ENCODE data around the gene RFX6. TPM values are rescaled to one million over a fixed set of nuclear protein-coding genes. Genes with fewer than 3 reads are reported as not detected.

Gene RFX6
- total RNA-seq, 1 donor from 2014 or later: not detected

DNA sequence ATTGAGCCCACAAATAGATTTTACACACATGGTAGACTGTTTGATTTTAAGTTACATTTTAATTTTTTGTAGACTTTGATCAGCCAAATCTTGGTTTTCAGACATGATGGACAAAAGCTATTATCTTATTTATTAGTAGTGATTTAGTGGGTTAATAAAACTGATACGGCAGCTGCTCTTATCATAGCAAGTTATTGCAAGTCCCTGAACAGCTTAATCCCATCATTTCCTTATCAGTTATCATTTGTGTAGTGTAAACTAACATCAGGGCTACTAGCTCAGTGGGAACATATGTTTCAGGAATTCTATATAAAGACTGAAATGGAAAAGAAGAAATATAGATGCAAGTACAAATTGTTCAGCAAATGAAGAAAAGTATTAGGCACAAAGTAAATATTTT, 10.9 kb downstream of the RFX6 start:
- Histone ChIP-seq H3K9ac (ENCODE audit: low read depth in 1 of 3, low read length in 3 of 3) (no peak overlapping the region), H3K27me3 (ENCODE audit: control insufficient read depth in 3 of 3, insufficient read depth in 3 of 3, low read length in 3 of 3) (no peaks in the 10 kb centered on the region), H3K4me3 (ENCODE audit: low read length in 3 of 3) (no peak overlapping the region), H3K9me3 (ENCODE audit: control insufficient read depth in 3 of 3, low read length in 3 of 3) (no peaks in the 10 kb centered on the region), H3K27ac (ENCODE audit: low read depth, low read length) (no peak overlapping the region), H3K36me3 (ENCODE audit: control insufficient read depth in 3 of 3, insufficient read depth in 3 of 3, low read length in 3 of 3) (no peaks in the 10 kb centered on the region), H3K4me1 (ENCODE audit: control insufficient read depth in 3 of 3, insufficient read depth in 3 of 3, low read length in 3 of 3) (no peaks in the 10 kb centered on the region)

DNA sequence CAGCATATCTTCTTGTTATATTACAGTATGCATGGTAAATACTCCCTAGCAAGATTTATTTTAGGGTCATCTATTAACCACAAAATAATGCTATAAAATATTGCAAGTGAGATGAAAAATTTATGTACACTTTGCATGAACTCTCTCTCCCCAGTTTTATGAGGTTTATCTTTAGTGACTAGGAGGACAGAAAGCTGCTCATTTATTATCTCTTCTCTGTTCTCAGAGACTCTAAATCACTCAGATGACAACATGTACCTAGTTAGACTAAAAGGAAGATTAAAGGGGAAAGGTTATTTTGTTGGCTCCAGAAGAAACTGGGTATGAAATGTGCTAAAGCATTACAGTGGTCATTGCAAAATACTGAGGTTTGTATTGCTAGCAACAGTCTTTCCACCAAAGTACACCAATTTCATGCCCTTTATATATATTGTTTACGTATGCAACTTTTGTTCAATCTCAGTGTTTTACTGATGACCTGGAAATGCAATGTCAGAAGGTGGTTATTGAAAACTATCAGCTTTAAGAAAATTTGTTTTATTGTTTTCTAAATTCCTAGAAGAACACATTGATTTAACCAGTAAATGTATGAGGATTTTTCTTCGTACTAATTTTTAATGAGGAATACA, 11.8 kb downstream of the RFX6 start:
- Histone ChIP-seq H3K4me1 (ENCODE audit: control insufficient read depth in 3 of 3, insufficient read depth in 3 of 3, low read length in 3 of 3) (no peaks in the 10 kb centered on the region), H3K27me3 (ENCODE audit: control insufficient read depth in 3 of 3, insufficient read depth in 3 of 3, low read length in 3 of 3) (no peaks in the 10 kb centered on the region), H3K9ac (ENCODE audit: low read depth in 1 of 3, low read length in 3 of 3) (no peak overlapping the region), H3K36me3 (ENCODE audit: control insufficient read depth in 3 of 3, insufficient read depth in 3 of 3, low read length in 3 of 3) (no peaks in the 10 kb centered on the region), H3K9me3 (ENCODE audit: control insufficient read depth in 3 of 3, low read length in 3 of 3) (no peaks in the 10 kb centered on the region), H3K4me3 (ENCODE audit: low read length in 3 of 3) (no peak overlapping the region), H3K27ac (ENCODE audit: low read depth, low read length) (no peak overlapping the region)

DNA sequence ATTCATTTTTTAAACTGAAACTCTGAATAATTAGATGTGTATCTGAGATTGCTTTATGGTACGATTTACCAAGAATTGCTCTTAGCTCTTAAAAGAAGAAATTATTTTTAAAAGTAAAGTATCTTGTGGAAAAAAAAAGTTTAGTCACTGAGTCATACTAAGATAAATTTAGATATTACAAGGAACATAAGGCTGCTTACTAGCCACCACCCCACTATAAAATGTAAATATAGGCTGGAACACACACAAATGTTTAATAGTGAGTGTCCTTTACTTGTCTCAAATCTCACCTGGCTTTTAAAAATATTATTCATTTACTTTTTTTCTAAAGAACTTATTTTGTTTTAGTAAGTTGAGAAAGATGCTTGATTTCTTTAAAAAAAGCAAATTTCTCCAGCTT, 17.6 kb downstream of the RFX6 start:
- no peak overlapping the region for H3K9ac ChIP-seq (ENCODE audit: low read depth in 1 of 3, low read length in 3 of 3)

DNA sequence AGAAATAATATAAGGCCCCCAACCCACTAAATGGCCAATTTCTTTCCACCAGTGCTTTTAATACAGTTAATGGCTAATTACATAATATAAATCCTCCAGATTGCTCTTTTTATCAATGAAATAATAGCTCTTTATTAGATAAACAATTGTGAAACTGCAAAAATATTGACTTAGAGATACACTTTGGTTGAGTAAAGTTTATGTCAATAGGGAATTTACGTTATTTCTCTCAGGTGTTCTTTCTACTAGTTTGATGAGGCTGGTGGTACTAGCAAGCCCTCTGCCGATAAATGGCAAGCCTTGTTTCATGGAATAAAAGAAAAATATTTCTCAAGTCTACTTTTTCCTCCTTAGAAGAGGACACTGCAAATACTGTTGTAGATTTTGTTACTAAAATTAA, 18.9 kb downstream of the RFX6 start:
- no peak overlapping the region for H3K9ac ChIP-seq (ENCODE audit: low read depth in 1 of 3, low read length in 3 of 3)

More for the DNA sequence above, 17.6 kb downstream of the RFX6 start:
- Histone ChIP-seq H3K4me3 (ENCODE audit: low read length in 3 of 3) (no peak overlapping the region), H3K27ac (ENCODE audit: low read depth, low read length) (no peak overlapping the region), H3K4me1 (ENCODE audit: control insufficient read depth in 3 of 3, insufficient read depth in 3 of 3, low read length in 3 of 3) (no peaks in the 10 kb centered on the region), H3K36me3 (ENCODE audit: control insufficient read depth in 3 of 3, insufficient read depth in 3 of 3, low read length in 3 of 3) (no peaks in the 10 kb centered on the region), H3K9me3 (ENCODE audit: control insufficient read depth in 3 of 3, low read length in 3 of 3) (no peaks in the 10 kb centered on the region), H3K27me3 (ENCODE audit: control insufficient read depth in 3 of 3, insufficient read depth in 3 of 3, low read length in 3 of 3) (no peaks in the 10 kb centered on the region)

DNA sequence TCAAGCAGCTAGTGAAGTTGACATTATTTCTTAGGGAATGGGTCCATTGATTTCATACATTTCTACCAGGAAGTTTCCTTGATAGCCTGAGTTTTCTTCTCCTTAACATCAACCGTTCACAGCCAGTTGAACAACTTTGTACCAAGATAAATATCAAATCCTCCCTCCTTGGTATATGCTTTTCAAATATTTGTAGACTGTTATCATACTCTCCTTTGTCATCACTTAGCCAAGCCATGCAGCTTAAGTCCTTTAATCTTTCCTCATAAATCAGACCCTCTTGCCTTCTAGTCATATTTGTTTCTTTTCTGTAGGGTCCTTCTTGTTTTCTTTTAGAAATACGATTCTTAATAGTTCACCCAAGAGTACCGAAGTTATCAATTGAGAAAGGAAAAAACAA, 25.6 kb downstream of the RFX6 start:
- Histone ChIP-seq H3K27me3 (ENCODE audit: control insufficient read depth in 3 of 3, insufficient read depth in 3 of 3, low read length in 3 of 3) (no peaks in the 10 kb centered on the region), H3K9ac (ENCODE audit: low read depth in 1 of 3, low read length in 3 of 3) (no peak overlapping the region)

More for the DNA sequence above, 18.9 kb downstream of the RFX6 start:
- Histone ChIP-seq H3K27me3 (ENCODE audit: control insufficient read depth in 3 of 3, insufficient read depth in 3 of 3, low read length in 3 of 3) (no peaks in the 10 kb centered on the region), H3K4me3 (ENCODE audit: low read length in 3 of 3) (no peak overlapping the region), H3K27ac (ENCODE audit: low read depth, low read length) (no peak overlapping the region), H3K9me3 (ENCODE audit: control insufficient read depth in 3 of 3, low read length in 3 of 3) (no peaks in the 10 kb centered on the region), H3K36me3 (ENCODE audit: control insufficient read depth in 3 of 3, insufficient read depth in 3 of 3, low read length in 3 of 3) (no peaks in the 10 kb centered on the region), H3K4me1 (ENCODE audit: control insufficient read depth in 3 of 3, insufficient read depth in 3 of 3, low read length in 3 of 3) (no peaks in the 10 kb centered on the region)

DNA sequence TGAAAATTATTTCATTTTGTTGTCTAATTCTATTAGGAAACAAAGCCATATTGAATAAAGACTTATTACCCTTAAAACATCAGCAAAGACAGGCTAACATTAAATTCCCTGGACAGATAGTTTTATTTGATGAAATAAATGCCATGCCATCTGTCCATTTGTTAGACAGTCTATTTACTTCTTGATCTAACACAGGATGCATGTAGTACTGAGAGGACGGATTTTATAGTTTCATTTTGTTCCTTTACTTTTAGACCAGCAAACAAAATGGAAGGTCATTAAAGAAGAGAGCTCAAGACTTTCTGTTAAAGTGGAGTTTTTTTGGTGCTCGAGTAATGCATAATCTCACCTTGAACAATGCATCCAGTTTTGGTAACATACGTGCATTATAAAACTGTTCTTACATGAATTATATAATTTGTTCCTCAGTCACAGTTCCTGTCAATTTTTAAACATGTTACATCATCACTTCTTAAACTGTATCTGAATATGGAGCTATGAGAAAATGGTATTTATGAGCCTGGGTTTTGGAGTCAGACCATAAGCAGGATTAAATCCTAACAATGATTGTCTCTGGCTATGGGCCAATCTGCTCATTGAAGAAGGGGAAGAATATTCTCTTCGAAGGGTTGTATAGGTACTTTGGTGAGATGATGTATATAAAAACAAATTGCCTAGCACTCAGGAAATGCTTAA, 46.0 kb downstream of the RFX6 start:
- no peaks in the 10 kb centered on the region for H3K4me1 ChIP-seq (ENCODE audit: control insufficient read depth in 3 of 3, insufficient read depth in 3 of 3, low read length in 3 of 3)
- no peaks in the 10 kb centered on the region for H3K36me3 ChIP-seq (ENCODE audit: control insufficient read depth in 3 of 3, insufficient read depth in 3 of 3, low read length in 3 of 3)
- H3K27ac ChIP-seq (ENCODE audit: low read depth, low read length): no peak overlapping the region
- no peaks in the 10 kb centered on the region for H3K9me3 ChIP-seq (ENCODE audit: control insufficient read depth in 3 of 3, low read length in 3 of 3)
- H3K9ac ChIP-seq (ENCODE audit: low read depth in 1 of 3, low read length in 3 of 3): no peak overlapping the region
- H3K27me3 ChIP-seq (ENCODE audit: control insufficient read depth in 3 of 3, insufficient read depth in 3 of 3, low read length in 3 of 3): no peaks in the 10 kb centered on the region
- no peak overlapping the region for H3K4me3 ChIP-seq (ENCODE audit: low read length in 3 of 3)

More for the DNA sequence above, 25.6 kb downstream of the RFX6 start:
- Histone ChIP-seq H3K27ac (ENCODE audit: low read depth, low read length) (no peak overlapping the region), H3K4me1 (ENCODE audit: control insufficient read depth in 3 of 3, insufficient read depth in 3 of 3, low read length in 3 of 3) (no peaks in the 10 kb centered on the region), H3K9me3 (ENCODE audit: control insufficient read depth in 3 of 3, low read length in 3 of 3) (peaks cover 0 to 7% (median 2%) of the 10 kb centered on the region in 3 donors), H3K4me3 (ENCODE audit: low read length in 3 of 3) (no peak overlapping the region), H3K36me3 (ENCODE audit: control insufficient read depth in 3 of 3, insufficient read depth in 3 of 3, low read length in 3 of 3) (no peaks in the 10 kb centered on the region)

DNA sequence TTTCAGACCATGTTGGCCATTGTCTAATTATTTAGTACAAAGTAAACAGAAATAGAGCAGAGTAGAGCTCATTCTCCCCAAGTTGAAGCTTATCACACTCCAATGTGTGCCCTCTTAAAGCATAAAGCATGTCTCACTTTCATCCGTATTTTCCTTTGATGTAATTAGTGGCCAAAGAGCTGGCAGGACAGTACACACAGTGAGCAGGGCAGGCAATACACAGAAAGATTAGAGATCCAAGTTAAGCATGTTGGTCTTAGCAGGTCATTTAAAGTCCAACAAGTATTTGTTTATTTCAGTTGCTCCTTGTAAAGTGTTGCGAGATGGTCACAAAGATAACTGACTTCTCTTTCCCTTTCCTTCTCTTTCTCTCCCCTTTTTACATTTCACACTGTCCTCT, 47.2 kb downstream of the RFX6 start:
- Histone ChIP-seq H3K27ac (ENCODE audit: low read depth, low read length) (no peak overlapping the region), H3K36me3 (ENCODE audit: control insufficient read depth in 3 of 3, insufficient read depth in 3 of 3, low read length in 3 of 3) (no peaks in the 10 kb centered on the region), H3K9me3 (ENCODE audit: control insufficient read depth in 3 of 3, low read length in 3 of 3) (no peaks in the 10 kb centered on the region), H3K27me3 (ENCODE audit: control insufficient read depth in 3 of 3, insufficient read depth in 3 of 3, low read length in 3 of 3) (no peaks in the 10 kb centered on the region), H3K9ac (ENCODE audit: low read depth in 1 of 3, low read length in 3 of 3) (no peak overlapping the region), H3K4me3 (ENCODE audit: low read length in 3 of 3) (no peak overlapping the region), H3K4me1 (ENCODE audit: control insufficient read depth in 3 of 3, insufficient read depth in 3 of 3, low read length in 3 of 3) (no peaks in the 10 kb centered on the region)

DNA sequence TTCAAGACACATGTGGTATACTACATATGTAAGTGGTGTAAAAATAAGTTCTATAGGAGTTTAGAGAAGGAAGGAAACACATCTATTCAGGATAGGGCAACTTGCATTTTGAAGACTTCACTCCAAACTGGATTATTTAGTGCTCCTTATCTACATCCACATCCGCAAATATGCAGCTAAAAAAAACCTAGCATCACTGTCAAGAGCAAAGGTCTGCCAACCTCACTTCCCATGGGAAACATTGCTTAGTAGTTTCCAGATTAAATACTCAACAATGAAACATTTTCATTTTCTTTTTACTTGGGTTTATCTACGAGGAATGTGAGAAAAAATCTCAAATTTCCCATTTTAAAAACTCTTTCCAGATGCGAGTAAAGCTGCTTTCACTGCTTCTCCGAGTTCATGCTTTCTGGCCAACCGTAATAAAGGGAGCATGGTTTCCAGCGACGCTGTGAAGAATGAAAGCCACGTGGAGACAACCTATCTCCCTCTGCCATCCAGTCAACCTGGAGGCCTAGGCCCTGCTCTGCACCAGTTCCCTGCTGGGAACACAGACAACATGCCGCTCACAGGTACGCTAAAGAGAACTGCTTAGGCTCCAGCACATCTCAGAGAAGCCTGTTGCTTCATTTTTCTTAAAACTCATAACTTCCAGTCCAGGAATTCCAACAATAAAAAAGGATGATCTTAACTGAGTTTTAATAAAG, 48.2 kb downstream of the RFX6 start:
- Histone ChIP-seq H3K9ac (ENCODE audit: low read depth in 1 of 3, low read length in 3 of 3) (no peak overlapping the region), H3K4me1 (ENCODE audit: control insufficient read depth in 3 of 3, insufficient read depth in 3 of 3, low read length in 3 of 3) (no peaks in the 10 kb centered on the region), H3K36me3 (ENCODE audit: control insufficient read depth in 3 of 3, insufficient read depth in 3 of 3, low read length in 3 of 3) (no peaks in the 10 kb centered on the region), H3K9me3 (ENCODE audit: control insufficient read depth in 3 of 3, low read length in 3 of 3) (no peaks in the 10 kb centered on the region), H3K27ac (ENCODE audit: low read depth, low read length) (no peak overlapping the region), H3K4me3 (ENCODE audit: low read length in 3 of 3) (no peak overlapping the region), H3K27me3 (ENCODE audit: control insufficient read depth in 3 of 3, insufficient read depth in 3 of 3, low read length in 3 of 3) (no peaks in the 10 kb centered on the region)

DNA sequence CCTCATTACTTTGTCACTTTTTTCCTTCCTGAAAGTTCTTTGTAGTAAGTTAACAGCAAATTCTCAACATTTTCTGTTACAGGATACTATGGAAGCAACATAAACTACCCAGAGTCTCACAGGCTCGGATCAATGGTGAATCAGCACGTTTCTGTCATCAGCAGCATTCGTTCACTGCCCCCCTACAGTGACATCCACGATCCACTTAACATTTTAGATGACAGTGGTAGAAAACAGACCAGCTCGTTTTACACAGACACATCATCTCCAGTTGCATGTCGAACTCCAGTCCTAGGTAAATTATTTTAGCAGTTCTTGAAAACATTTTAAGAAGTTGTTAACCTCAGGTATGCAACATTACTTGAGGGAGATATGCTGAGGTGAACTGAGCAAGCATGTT, 51.6 kb downstream of the RFX6 start:
- Histone ChIP-seq H3K4me1 (ENCODE audit: control insufficient read depth in 3 of 3, insufficient read depth in 3 of 3, low read length in 3 of 3) (no peaks in the 10 kb centered on the region), H3K27me3 (ENCODE audit: control insufficient read depth in 3 of 3, insufficient read depth in 3 of 3, low read length in 3 of 3) (no peaks in the 10 kb centered on the region), H3K36me3 (ENCODE audit: control insufficient read depth in 3 of 3, insufficient read depth in 3 of 3, low read length in 3 of 3) (no peaks in the 10 kb centered on the region), H3K4me3 (ENCODE audit: low read length in 3 of 3) (no peak overlapping the region), H3K9ac (ENCODE audit: low read depth in 1 of 3, low read length in 3 of 3) (no peak overlapping the region), H3K27ac (ENCODE audit: low read depth, low read length) (no peak overlapping the region), H3K9me3 (ENCODE audit: control insufficient read depth in 3 of 3, low read length in 3 of 3) (no peaks in the 10 kb centered on the region)

DNA sequence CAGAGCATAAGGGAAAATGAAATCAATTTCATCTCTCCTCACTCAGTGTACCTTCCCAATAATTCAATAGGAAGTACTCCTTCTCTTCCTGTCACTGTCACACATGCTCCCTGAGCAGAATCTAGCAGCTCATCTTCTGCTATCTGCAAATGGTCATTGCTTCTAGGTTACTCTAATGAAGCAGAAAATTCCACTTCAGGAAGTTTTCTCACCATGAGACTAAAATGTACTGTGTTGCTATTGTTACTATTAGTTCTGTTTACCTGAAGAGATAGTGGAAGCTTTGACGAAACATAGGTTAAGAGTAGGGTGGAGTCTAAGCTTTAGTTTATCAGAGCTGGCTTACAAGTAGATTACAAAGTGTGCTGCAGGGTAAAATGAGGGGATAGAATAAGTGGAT, 52.8 kb downstream of the RFX6 start:
- Histone ChIP-seq H3K27me3 (ENCODE audit: control insufficient read depth in 3 of 3, insufficient read depth in 3 of 3, low read length in 3 of 3) (no peaks in the 10 kb centered on the region), H3K4me3 (ENCODE audit: low read length in 3 of 3) (no peak overlapping the region), H3K9me3 (ENCODE audit: control insufficient read depth in 3 of 3, low read length in 3 of 3) (no peaks in the 10 kb centered on the region), H3K36me3 (ENCODE audit: control insufficient read depth in 3 of 3, insufficient read depth in 3 of 3, low read length in 3 of 3) (no peaks in the 10 kb centered on the region), H3K27ac (ENCODE audit: low read depth, low read length) (no peak overlapping the region), H3K4me1 (ENCODE audit: control insufficient read depth in 3 of 3, insufficient read depth in 3 of 3, low read length in 3 of 3) (no peaks in the 10 kb centered on the region), H3K9ac (ENCODE audit: low read depth in 1 of 3, low read length in 3 of 3) (no peak overlapping the region)
